Gastrocnemius medialis (tissue), 4 donors: Measurements from ENCODE around the gene PADI3.

Experiments
- CTCF ChIP-seq, 5 experiments: fragments of 450-650 bp in 3 of 5; fragments of 200-600 bp in 2 of 5; sonication (generic) in 2 of 5; IDR thresholded peaks in 4 of 5; conservative IDR thresholded peaks in 1 of 5; 1 replicate in 4 of 5; 2 replicates in 1 of 5; pipeline ENCODE4 v1.5.1; 2016 to 2019; ENCODE audit warnings: antibody characterized with exemption in 5 of 5, mild to moderate bottlenecking in 3 of 5, moderate library complexity in 3 of 5
- POLR2A ChIP-seq, 2 donors: fragments of 450-650 bp; IDR thresholded peaks; one replicate each; pipeline ENCODE4 v1.6.1; 2017; ENCODE audit warnings: antibody characterized with exemption in 2 of 2, mild to moderate bottlenecking in 2 of 2, moderate library complexity in 2 of 2

- TF ChIP-seq POLR2A (IDR thresholded peaks at IDR 0.05) (no peak), CTCF (IDR thresholded peaks at IDR 0.05 in 4 of 5, conservative IDR thresholded peaks at IDR 0.05 in 1 of 5) (no peak)
These were observed 11.4 kb downstream of the PADI3 start for GRCh38 chr1:17260264-17260663.
